IgD-negative memory B cell (primary cell): ENCODE measurements around the gene TEX2. TPM values are rescaled to one million over a fixed set of nuclear protein-coding genes. Genes with fewer than 3 reads are reported as not detected.
"Not testable (repeated sequence)": the region's sequence is repeated elsewhere in the genome, so short reads cannot be mapped to it uniquely, and the experiment has no call there.

Source experiments
- H3K27ac Mint-ChIP-seq, 3 donors: one replicate each; pipeline ENCODE4 v1.8.0; 2020 to 2022; ENCODE audit warnings: mild to moderate bottlenecking in 3 of 3, mixed read lengths in 3 of 3, moderate library complexity in 1 of 3
- H3K27me3 Mint-ChIP-seq: one replicate; pipeline ENCODE4 v1.8.0; 2021; ENCODE audit warnings: mixed read lengths
- H3K36me3 Mint-ChIP-seq: one replicate; pipeline ENCODE4 v1.8.0; 2020; ENCODE audit warnings: mild to moderate bottlenecking, mixed read lengths
- H3K4me1 Mint-ChIP-seq, 3 donors: one replicate each; pipeline ENCODE4 v1.8.0; 2020 to 2022; ENCODE audit warnings: mixed read lengths in 3 of 3, mild to moderate bottlenecking in 1 of 3
- H3K4me3 Mint-ChIP-seq, 4 donors: one replicate each; pipeline ENCODE4 v1.8.0; 2020 to 2022; ENCODE audit warnings: mild to moderate bottlenecking in 4 of 4, mixed read lengths in 4 of 4, moderate library complexity in 3 of 4
- H3K9me3 Mint-ChIP-seq, 3 donors: one replicate each; pipeline ENCODE4 v1.8.0; 2020 to 2021; ENCODE audit warnings: mixed read lengths in 3 of 3, mild to moderate bottlenecking in 1 of 3
- polyA plus RNA-seq: library from polyadenylated mRNA; unstranded; fragments of 300-500 nt; fragmentation: Illumina TruSeq; gene quantifications from one replicate; pipeline ENCODE4 v1.2.3, GENCODE V29; 2021

The TEX2 gene
- polyA plus RNA-seq, 1 donor from 2014 or later, result 2.8 TPM

- Mint-ChIP-seq H3K4me3 (no peak overlapping the region), H3K27me3 (no peaks in the 10 kb centered on the region), H3K36me3 (peaks cover 1% of the 10 kb centered on the region), H3K4me1 (peaks cover 11 to 16% (median 12%) of the 10 kb centered on the region in 3 donors), H3K27ac (no peak overlapping the region), H3K9me3 (no peaks in the 10 kb centered on the region)
Observed at GRCh38 chr17:64256913-64257807, 5.9 kb downstream of the TEX2 start.

- Mint-ChIP-seq H3K27me3 (no peaks in the 10 kb centered on the region), H3K4me1 (peaks cover 2 to 6% (median 4%) of the 10 kb centered on the region in 3 donors), H3K9me3 (no peaks in the 10 kb centered on the region), H3K36me3 (peaks cover 3% of the 10 kb centered on the region), H3K27ac (no peak overlapping the region), H3K4me3 (no peak overlapping the region)
Observed at GRCh38 chr17:64255764-64256163, 7.3 kb downstream of the TEX2 start.

- H3K4me1 Mint-ChIP-seq, result peaks cover 0 to 4% (median 0%) of the 10 kb centered on the region in 3 donors
- no peaks in the 10 kb centered on the region for H3K27me3 Mint-ChIP-seq
- peaks cover 3% of the 10 kb centered on the region for H3K36me3 Mint-ChIP-seq
- H3K9me3 Mint-ChIP-seq, result no peaks in the 10 kb centered on the region
- no peak overlapping the region for H3K27ac Mint-ChIP-seq
- no peak overlapping the region for H3K4me3 Mint-ChIP-seq
Observed at GRCh38 chr17:64254755-64255154, 8.3 kb downstream of the TEX2 start.

GRCh38 chr17:64253470-64253869 lies 9.6 kb downstream of the TEX2 start:
- Mint-ChIP-seq H3K4me3 (peak overlapping the region in 1 of 4 donors; percentile 17), H3K4me1 (peaks cover 0 to 4% (median 0%) of the 10 kb centered on the region in 3 donors), H3K27me3 (no peaks in the 10 kb centered on the region), H3K36me3 (peaks cover 3% of the 10 kb centered on the region), H3K27ac (no peak overlapping the region), H3K9me3 (no peaks in the 10 kb centered on the region)

GRCh38 chr17:64252831-64253230 lies 10.2 kb downstream of the TEX2 start:
- Mint-ChIP-seq H3K27ac (no peak overlapping the region), H3K9me3 (no peaks in the 10 kb centered on the region), H3K27me3 (no peaks in the 10 kb centered on the region), H3K4me3 (peak overlapping the region in 1 of 4 donors; percentile 17), H3K36me3 (peaks cover 3% of the 10 kb centered on the region), H3K4me1 (peaks cover 0 to 4% (median 3%) of the 10 kb centered on the region in 3 donors)

GRCh38 chr17:64250233-64250835 lies 12.7 kb downstream of the TEX2 start:
- peaks cover 1% of the 10 kb centered on the region for H3K27me3 Mint-ChIP-seq
- no peaks in the 10 kb centered on the region for H3K9me3 Mint-ChIP-seq
- H3K27ac Mint-ChIP-seq, result no peak overlapping the region
- H3K4me3 Mint-ChIP-seq, result no peak overlapping the region
- H3K4me1 Mint-ChIP-seq, result peaks cover 0 to 3% (median 2%) of the 10 kb centered on the region in 3 donors
- peaks cover 3% of the 10 kb centered on the region for H3K36me3 Mint-ChIP-seq

- peaks cover 5% of the 10 kb centered on the region for H3K36me3 Mint-ChIP-seq
- no peak overlapping the region for H3K4me3 Mint-ChIP-seq
- peaks cover 0 to 3% (median 2%) of the 10 kb centered on the region in 3 donors for H3K4me1 Mint-ChIP-seq
- peaks cover 1% of the 10 kb centered on the region for H3K27me3 Mint-ChIP-seq
- no peaks in the 10 kb centered on the region for H3K9me3 Mint-ChIP-seq
- H3K27ac Mint-ChIP-seq, result no peak overlapping the region
Observed at GRCh38 chr17:64247836-64248235, 15.2 kb downstream of the TEX2 start.

- Mint-ChIP-seq H3K4me1 (peaks cover 0 to 3% (median 0%) of the 10 kb centered on the region in 3 donors), H3K9me3 (no peaks in the 10 kb centered on the region), H3K27me3 (peaks cover 1% of the 10 kb centered on the region), H3K4me3 (no peak overlapping the region), H3K36me3 (peaks cover 4% of the 10 kb centered on the region), H3K27ac (peak overlapping the region in 1 of 3 donors; percentile 18)
Observed at GRCh38 chr17:64245218-64246145, 17.6 kb downstream of the TEX2 start.

GRCh38 chr17:64244165-64244564 lies 18.9 kb downstream of the TEX2 start:
- H3K27ac Mint-ChIP-seq, result no peak overlapping the region
- H3K9me3 Mint-ChIP-seq, result no peaks in the 10 kb centered on the region
- peaks cover 0 to 3% (median 0%) of the 10 kb centered on the region in 3 donors for H3K4me1 Mint-ChIP-seq
- no peak overlapping the region for H3K4me3 Mint-ChIP-seq
- H3K27me3 Mint-ChIP-seq, result peaks cover 1% of the 10 kb centered on the region
- H3K36me3 Mint-ChIP-seq, result peaks cover 2% of the 10 kb centered on the region

GRCh38 chr17:64243340-64243739 lies 19.7 kb downstream of the TEX2 start:
- Mint-ChIP-seq H3K27ac (no peak overlapping the region), H3K9me3 (no peaks in the 10 kb centered on the region), H3K27me3 (peaks cover 1% of the 10 kb centered on the region), H3K4me1 (peaks cover 0 to 3% (median under 1%) of the 10 kb centered on the region in 3 donors), H3K36me3 (peaks cover 5% of the 10 kb centered on the region), H3K4me3 (no peak overlapping the region)

GRCh38 chr17:64242633-64243032 lies 20.4 kb downstream of the TEX2 start:
- Mint-ChIP-seq H3K4me3 (no peak overlapping the region), H3K9me3 (no peaks in the 10 kb centered on the region), H3K27me3 (peaks cover 1% of the 10 kb centered on the region), H3K4me1 (peaks cover 0 to 1% (median 0%) of the 10 kb centered on the region in 3 donors), H3K27ac (no peak overlapping the region), H3K36me3 (peaks cover 5% of the 10 kb centered on the region)

- H3K36me3 Mint-ChIP-seq, result peaks cover 5% of the 10 kb centered on the region
- H3K27ac Mint-ChIP-seq, result no peak overlapping the region
- no peaks in the 10 kb centered on the region for H3K9me3 Mint-ChIP-seq
- peaks cover 0 to 3% (median 3%) of the 10 kb centered on the region in 3 donors for H3K4me1 Mint-ChIP-seq
- no peaks in the 10 kb centered on the region for H3K27me3 Mint-ChIP-seq
- no peak overlapping the region for H3K4me3 Mint-ChIP-seq
Observed at GRCh38 chr17:64240741-64241347, 22.2 kb downstream of the TEX2 start.

- H3K4me3 Mint-ChIP-seq, result no peak overlapping the region
- H3K36me3 Mint-ChIP-seq, result peaks cover 5% of the 10 kb centered on the region
- H3K4me1 Mint-ChIP-seq, result peaks cover 0 to 3% (median 3%) of the 10 kb centered on the region in 3 donors
- H3K27ac Mint-ChIP-seq, result no peak overlapping the region
- no peaks in the 10 kb centered on the region for H3K27me3 Mint-ChIP-seq
- no peaks in the 10 kb centered on the region for H3K9me3 Mint-ChIP-seq
Observed at GRCh38 chr17:64240261-64240740, 22.8 kb downstream of the TEX2 start.

- H3K4me1 Mint-ChIP-seq, H3K9me3 Mint-ChIP-seq, H3K27me3 Mint-ChIP-seq, H3K36me3 Mint-ChIP-seq, H3K27ac Mint-ChIP-seq, H3K4me3 Mint-ChIP-seq: not testable (repeated sequence)
Observed at GRCh38 chr17:64238449-64238848, 24.6 kb downstream of the TEX2 start.
